NCI-H1417 treated with DMSO at 0.1 percent for 48 hours (cell line): Measurements from ENCODE around the gene SRSF2.
"Not testable (repeated sequence)": the region's sequence is repeated elsewhere in the genome, so short reads cannot be mapped to it uniquely, and the experiment has no call there.

Experiments
- DNase-seq: peaks from one replicate; lab custom pipeline; 2025; lab: John Stamatoyannopoulos, UW

The SRSF2 gene

GRCh38 chr17:76737082-76737675, at the start of gene SRSF2:
SRSF2 (minus strand) TSS chr17:76737331; CDS start chr17:76737160, 171 bp downstream.
- DNase-seq: peak; percentile 96

- DNase-seq: no peak
Observed at GRCh38 chr17:76784926-76785325, 47.8 kb upstream of the SRSF2 start.

- no peak for DNase-seq
Observed at GRCh38 chr17:76783146-76783545, 46.0 kb upstream of the SRSF2 start.

- DNase-seq: no peak
Observed at GRCh38 chr17:76781056-76781982, 44.2 kb upstream of the SRSF2 start.

- no peak for DNase-seq
Observed at GRCh38 chr17:76775021-76775600, 38.0 kb upstream of the SRSF2 start.

GRCh38 chr17:76772842-76773525, 35.9 kb upstream of the SRSF2 start:
- no peak for DNase-seq

- DNase-seq: no peak
Observed at GRCh38 chr17:76758570-76758969, 21.4 kb upstream of the SRSF2 start.

- no peak for DNase-seq
Observed at GRCh38 chr17:76757256-76757655, 20.1 kb upstream of the SRSF2 start.

- DNase-seq: no peak
Observed at GRCh38 chr17:76755285-76755684, 18.2 kb upstream of the SRSF2 start.

- DNase-seq: no peak
Observed at GRCh38 chr17:76753061-76753961, 16.2 kb upstream of the SRSF2 start.

- DNase-seq: no peak
Observed at GRCh38 chr17:76752006-76752405, 14.9 kb upstream of the SRSF2 start.

GRCh38 chr17:76751416-76751993, 14.4 kb upstream of the SRSF2 start:
- no peak for DNase-seq

GRCh38 chr17:76748657-76749056, 11.5 kb upstream of the SRSF2 start:
- no peak for DNase-seq

GRCh38 chr17:76747716-76748363, 10.7 kb upstream of the SRSF2 start:
- no peak for DNase-seq

- not testable (repeated sequence) for DNase-seq
Observed at GRCh38 chr17:76745785-76746184, 8.7 kb upstream of the SRSF2 start.

GRCh38 chr17:76744747-76745146, 7.6 kb upstream of the SRSF2 start:
- DNase-seq: no peak

GRCh38 chr17:76742958-76743357, 5.8 kb upstream of the SRSF2 start:
- DNase-seq: no peak

GRCh38 chr17:76740329-76741118, 3.4 kb upstream of the SRSF2 start:
- no peak for DNase-seq

GRCh38 chr17:76739568-76740115, 2.5 kb upstream of the SRSF2 start:
- DNase-seq: not testable (repeated sequence)
